SK-N-SH treated with all-trans-retinoic acid at 6 μM for 48 hours (cell line): ENCODE data around the gene SEC22A.

Experiments
- ATAC-seq: fragments of 200-7000 bp; cut with Tn5 transposase; 3 replicates; pipeline ENCODE4 v1.9.1; 2020; ENCODE audit warnings: mild to moderate bottlenecking, moderate library complexity
- CSRNP3 ChIP-seq: fragments of 250-450 bp; sonication (Bioruptor Pico); IDR thresholded peaks from 2 replicates; pipeline ENCODE4 v1.5.1; 2021; ENCODE audit warnings: mild to moderate bottlenecking, moderate library complexity
- ESRRG ChIP-seq: fragments of 250-450 bp; sonication (Bioruptor Pico); IDR thresholded peaks from 2 replicates; pipeline ENCODE4 v1.6.1; 2021; ENCODE audit warnings: mild to moderate bottlenecking
- GLIS3 ChIP-seq: fragments of 250-450 bp; sonication (Bioruptor Pico); IDR thresholded peaks from 2 replicates; pipeline ENCODE4 v1.5.0; 2020; ENCODE audit warnings: mild to moderate bottlenecking, moderate library complexity
- PATZ1 ChIP-seq: fragments of 250-450 bp; sonication (Bioruptor Pico); IDR thresholded peaks from 2 replicates; pipeline ENCODE4 v1.8.0; 2020; ENCODE audit warnings: mild to moderate bottlenecking, moderate library complexity, borderline replicate concordance
- POU6F1 ChIP-seq: fragments of 250-450 bp; sonication (Bioruptor Pico); IDR thresholded peaks from 2 replicates; pipeline ENCODE4 v1.8.0; 2021; ENCODE audit warnings: low read depth, mild to moderate bottlenecking, moderate library complexity, borderline replicate concordance
- PPARA ChIP-seq: fragments of 250-450 bp; sonication (Bioruptor Pico); IDR thresholded peaks from 2 replicates; pipeline ENCODE4 v1.5.0; 2020; ENCODE audit warnings: mild to moderate bottlenecking, borderline replicate concordance
- RARB ChIP-seq: fragments of 250-450 bp; sonication (Bioruptor Pico); IDR thresholded peaks from 2 replicates; pipeline ENCODE4 v1.8.0; 2021; ENCODE audit warnings: mild to moderate bottlenecking, moderate library complexity
- SNAI2 ChIP-seq: fragments of 250-450 bp; sonication (Bioruptor Pico); IDR thresholded peaks from 2 replicates; pipeline ENCODE4 v1.5.0; 2020; ENCODE audit warnings: mild to moderate bottlenecking, moderate library complexity
- TCF4 ChIP-seq: fragments of 250-450 bp; sonication (Bioruptor Pico); IDR thresholded peaks from 2 replicates; pipeline ENCODE4 v1.8.0; 2021; ENCODE audit warnings: mild to moderate bottlenecking, moderate library complexity, borderline replicate concordance
- TSHZ2 ChIP-seq: fragments of 250-450 bp; sonication (Bioruptor Pico); IDR thresholded peaks from 2 replicates; pipeline ENCODE4 v1.5.0; 2020; ENCODE audit warnings: mild to moderate bottlenecking, moderate library complexity
- ZC3H10 ChIP-seq: fragments of 250-450 bp; sonication (Bioruptor Pico); IDR thresholded peaks from 2 replicates; pipeline ENCODE4 v1.5.1; 2021; ENCODE audit warnings: mild to moderate bottlenecking, moderate library complexity
- ZFP3 ChIP-seq: fragments of 250-450 bp; sonication (Bioruptor Pico); IDR thresholded peaks from 2 replicates; pipeline ENCODE4 v1.5.0; 2020; ENCODE audit warnings: mild to moderate bottlenecking, moderate library complexity
- ZNF565 ChIP-seq: fragments of 450-650 bp; formaldehyde crosslinking; conservative IDR thresholded peaks from 2 replicates; pipeline ENCODE4 v1.5.0; 2020; ENCODE audit warnings: low read depth, mild to moderate bottlenecking, moderate library complexity
- ZNF70 ChIP-seq: fragments of 450-650 bp; formaldehyde crosslinking; IDR thresholded peaks from 2 replicates; pipeline ENCODE4 v1.5.0; 2020; ENCODE audit warnings: mild to moderate bottlenecking, moderate library complexity

Gene SEC22A

GRCh38 chr3:123320221-123320620 is 118.5 kb downstream of the SEC22A start (continued):
- no peak for TF ChIP-seq PATZ1 (CRISPR knock-in tag)

GRCh38 chr3:123321806-123322205 is 120.1 kb downstream of the SEC22A start:
- no peak for TF ChIP-seq GLIS3 (CRISPR knock-in tag)
- TF ChIP-seq PPARA: no peak
- no peak for TF ChIP-seq ZNF70
- TF ChIP-seq ESRRG (CRISPR knock-in tag): no peak
- TF ChIP-seq ZFP3 (CRISPR knock-in tag): no peak
- no peak for TF ChIP-seq RARB (CRISPR knock-in tag)
- TF ChIP-seq POU6F1 (CRISPR knock-in tag): no peak
- no peak for TF ChIP-seq TCF4
- no peak for TF ChIP-seq CSRNP3 (CRISPR knock-in tag)
- TF ChIP-seq SNAI2 (CRISPR knock-in tag): no peak
- no peak for TF ChIP-seq ZNF565 (CRISPR knock-in tag)
- TF ChIP-seq ZC3H10 (CRISPR knock-in tag): no peak
- TF ChIP-seq TSHZ2 (CRISPR knock-in tag): no peak
- ATAC-seq: no peak; the same call in 2 of the 3 replicates

- no peak for TF ChIP-seq ZNF70
- TF ChIP-seq ESRRG (CRISPR knock-in tag): no peak
- TF ChIP-seq TSHZ2 (CRISPR knock-in tag): no peak
- no peak for ATAC-seq
These were observed 121.1 kb downstream of the SEC22A start for GRCh38 chr3:123322866-123323265.
